DLD1 (cell line): ENCODE data around the gene WDR93.
"Not testable (repeated sequence)": the region's sequence is repeated elsewhere in the genome, so short reads cannot be mapped to it uniquely, and the experiment has no call there.

Experiments
- in situ Hi-C: cut with HindIII; loops from 2 replicates; pipeline ENCODE4 v1.10.0; 2017; ENCODE audit warnings: low sequenced_read_pairs

WDR93 gene

DNA sequence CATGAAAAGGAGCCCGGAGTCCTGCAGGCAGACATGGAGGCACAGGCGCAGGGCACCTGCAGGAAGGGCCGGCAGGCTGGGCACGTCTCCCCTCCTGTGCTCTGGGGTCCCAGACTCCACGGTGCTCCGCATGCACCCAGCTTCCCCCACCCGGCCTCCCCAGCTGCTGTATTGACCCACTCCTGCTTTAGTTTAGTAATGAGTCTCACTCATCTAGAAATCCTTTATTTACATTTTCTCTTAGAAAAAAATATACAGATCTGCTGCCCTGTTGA is 94.0 kb downstream of the WDR93 start:
- in situ Hi-C loops: no loop called here

DNA sequence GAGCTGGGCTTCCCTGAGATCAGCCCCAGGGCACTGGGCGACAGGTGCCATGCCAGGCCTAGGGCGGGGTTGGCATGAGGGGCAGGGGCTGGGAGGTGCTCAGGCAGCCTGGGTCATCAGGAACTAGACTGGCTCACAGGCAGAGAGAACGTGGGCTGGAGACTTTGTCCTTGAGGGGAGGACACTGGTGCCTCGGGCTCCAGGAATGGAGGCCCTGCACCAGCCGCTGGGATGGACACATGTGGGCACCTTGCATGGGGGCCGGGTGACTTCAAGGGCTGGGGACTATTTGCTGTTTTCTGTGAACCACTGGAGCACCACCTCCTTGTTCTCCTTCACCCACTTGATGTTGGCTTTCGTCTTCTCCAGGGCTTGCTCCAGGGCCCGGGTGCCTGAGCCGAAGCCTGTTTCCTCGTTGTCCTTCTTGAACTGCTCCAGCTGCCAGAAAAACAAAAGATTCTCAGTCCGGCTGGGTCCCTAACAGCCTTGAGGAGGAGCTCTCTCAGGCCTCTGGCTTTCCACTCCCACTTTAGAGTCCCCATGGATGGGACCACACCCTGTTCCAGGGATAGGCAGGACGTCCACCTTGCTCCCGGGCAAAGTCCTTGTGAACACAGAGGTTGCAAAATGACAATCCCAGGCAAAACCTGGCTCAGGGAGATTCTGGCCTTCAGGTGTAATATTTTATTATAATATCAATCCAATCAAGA is 94.6 kb downstream of the WDR93 start:
- in situ Hi-C loops: no loop called here

DNA sequence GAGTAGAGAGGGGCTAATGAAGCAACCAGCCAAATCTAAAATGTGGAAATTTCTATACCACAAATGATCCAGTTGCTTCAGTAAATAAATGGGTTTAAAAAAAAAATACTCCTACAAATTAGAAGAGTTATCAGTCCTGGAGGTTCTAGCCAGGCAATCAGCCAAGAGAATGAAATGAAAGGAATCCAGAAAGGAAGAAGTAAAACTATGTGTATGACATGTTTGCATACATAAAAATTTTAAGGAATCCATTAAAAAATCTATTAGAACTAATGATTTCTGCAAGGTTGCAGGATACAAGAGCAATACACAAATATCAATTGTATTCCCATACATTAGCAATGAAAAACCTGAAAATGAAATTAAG is 95.1 kb downstream of the WDR93 start:
- in situ Hi-C loops: no loop called here

DNA sequence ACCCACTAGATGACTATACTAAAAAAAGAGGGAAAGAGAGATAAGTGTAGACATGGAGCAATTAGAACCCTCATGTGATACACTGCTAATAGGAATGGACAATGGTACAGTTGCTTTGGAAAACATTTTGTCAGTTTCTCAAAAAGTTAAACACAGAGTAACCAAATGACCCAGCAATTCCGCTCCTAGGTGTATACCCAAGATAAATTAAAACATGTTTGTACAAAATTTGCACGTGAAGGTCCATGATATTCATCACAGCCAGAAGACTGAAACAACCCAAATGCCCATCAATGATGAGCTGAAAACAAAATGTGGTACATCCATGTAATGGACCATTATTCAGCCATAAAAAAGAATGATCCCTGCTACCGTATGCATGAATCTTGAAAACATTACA is 97.3 kb downstream of the WDR93 start:
- in situ Hi-C loops: no loop called here

DNA sequence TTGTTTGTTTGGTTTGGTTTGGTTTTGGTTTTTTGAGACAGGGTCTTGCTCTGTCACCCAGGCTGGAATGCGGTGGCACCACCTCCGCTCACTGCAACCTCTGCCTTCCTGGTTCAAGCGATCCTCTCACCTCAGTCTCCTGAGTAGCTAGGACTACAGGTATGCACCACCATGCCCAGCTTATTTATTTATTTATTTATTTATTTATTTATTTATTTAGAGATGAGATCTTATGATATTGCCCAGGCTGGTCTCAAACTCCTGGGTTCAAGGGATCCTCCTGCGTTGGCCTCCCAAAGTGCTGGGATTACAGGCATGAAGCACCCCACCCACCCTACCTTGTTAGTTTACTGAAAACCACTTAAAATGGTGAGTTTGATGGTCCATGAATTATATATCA is 98.0 kb downstream of the WDR93 start:
- in situ Hi-C loops: not testable (repeated sequence)

DNA sequence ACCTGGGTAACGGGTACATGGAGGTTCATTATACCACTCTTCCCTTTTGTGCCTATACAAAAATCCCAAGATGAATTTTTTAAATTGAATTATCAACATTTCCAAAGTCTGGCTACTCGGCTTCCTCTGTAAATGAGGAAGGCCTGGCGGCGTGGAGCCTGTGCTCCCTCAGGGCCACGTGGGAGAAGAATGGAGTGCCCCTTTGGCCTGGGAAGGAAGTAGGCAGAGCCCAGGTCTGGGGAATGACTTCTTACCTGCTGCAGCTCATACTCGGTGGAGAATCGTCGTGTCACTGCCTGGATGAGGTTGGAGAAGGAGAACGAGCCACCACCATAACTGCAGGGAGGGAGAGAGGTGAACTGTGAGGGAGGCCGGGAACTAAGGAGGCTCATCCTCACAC is 99.6 kb downstream of the WDR93 start:
- in situ Hi-C loops: no loop called here

DNA sequence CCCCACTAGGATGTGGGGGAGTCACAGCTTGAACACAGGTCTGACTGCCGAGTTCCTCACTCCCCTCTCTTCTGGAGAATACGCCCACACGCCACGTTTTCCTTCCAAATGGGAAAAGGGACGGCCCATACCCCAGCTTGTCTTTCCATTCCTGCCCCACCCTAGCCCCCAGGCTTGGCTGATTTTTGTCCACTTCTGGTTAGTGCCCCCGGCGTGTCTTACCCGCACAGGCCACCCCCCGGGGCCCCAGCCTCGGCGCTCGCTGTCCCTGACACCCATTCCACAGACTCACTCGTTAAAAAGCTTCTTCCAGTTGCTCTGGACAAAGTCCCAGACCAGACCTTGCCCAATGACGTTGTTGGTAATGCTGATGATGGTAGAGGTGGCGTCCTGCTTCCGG is 100.0 kb downstream of the WDR93 start:
- in situ Hi-C loops: no loop called here

DNA sequence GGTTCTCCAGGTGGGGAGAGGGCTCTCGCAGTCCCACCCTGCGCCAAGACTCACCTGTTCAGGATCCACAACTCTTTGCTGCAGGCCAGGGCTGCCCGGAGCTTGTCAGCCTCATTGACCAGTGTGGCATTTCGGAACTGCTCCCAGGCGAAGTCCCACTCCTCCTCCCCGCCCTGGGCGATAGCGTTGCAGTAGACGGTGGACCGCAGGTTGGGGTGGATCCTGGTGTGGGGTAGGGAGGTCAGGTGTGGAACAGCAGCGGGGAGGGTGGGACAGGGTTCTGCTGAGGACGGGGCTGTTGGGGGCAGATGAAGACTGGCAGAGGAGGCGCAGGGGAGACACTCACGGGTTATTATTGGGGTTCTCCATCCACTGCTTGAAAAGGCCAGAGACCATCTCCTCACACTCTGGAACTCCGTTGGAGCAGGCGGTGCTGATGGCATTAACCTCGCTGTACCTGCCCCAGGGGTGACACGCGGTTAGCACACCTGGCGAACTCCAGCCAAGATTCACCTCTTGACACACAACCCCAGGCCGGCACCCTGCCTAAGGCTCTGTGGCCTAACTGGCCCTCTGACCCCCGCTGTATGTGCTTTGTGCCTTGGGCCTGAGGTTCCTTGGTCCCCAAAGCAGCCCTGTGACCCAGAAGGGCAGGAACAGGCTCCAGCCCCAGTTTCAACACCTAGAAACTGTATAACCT is 101.6 kb downstream of the WDR93 start:
- in situ Hi-C loops: no loop called here
